ENCODE measurements around the gene BTBD9.

The BTBD9 gene

DNA sequence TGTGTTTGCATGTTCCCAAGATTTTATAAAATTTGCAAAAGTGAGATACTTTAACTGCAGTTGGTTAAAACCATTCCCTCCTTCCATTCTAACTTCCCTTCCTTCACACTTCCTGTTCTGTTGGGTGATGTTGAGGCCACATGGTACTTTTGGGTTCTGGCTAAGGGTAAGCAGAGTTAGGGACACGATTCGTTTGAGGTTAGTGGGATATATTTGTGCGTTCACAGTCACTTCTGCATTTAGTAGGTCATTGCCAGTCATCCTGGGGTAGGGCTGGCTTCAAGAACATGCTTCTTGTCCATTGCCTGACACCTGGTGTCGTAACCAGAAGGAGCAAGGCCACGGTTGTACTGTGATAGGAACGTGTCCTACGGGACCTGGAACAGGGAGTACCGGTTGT is 480.1 kb downstream of the BTBD9 start:
- Histone ChIP-seq H3K27ac (no peak overlapping the region), H3K36me3 (peaks cover 13% of the 10 kb centered on the region), H3K4me3 (ENCODE audit: low read depth, low read length) (no peak overlapping the region), H3K9me3 (ENCODE audit: severe bottlenecking) (no peaks in the 10 kb centered on the region), H3K27me3 (ENCODE audit: insufficient read depth, low read depth, severe bottlenecking) (no peaks in the 10 kb centered on the region)
- TF ChIP-seq, protein P1, sequence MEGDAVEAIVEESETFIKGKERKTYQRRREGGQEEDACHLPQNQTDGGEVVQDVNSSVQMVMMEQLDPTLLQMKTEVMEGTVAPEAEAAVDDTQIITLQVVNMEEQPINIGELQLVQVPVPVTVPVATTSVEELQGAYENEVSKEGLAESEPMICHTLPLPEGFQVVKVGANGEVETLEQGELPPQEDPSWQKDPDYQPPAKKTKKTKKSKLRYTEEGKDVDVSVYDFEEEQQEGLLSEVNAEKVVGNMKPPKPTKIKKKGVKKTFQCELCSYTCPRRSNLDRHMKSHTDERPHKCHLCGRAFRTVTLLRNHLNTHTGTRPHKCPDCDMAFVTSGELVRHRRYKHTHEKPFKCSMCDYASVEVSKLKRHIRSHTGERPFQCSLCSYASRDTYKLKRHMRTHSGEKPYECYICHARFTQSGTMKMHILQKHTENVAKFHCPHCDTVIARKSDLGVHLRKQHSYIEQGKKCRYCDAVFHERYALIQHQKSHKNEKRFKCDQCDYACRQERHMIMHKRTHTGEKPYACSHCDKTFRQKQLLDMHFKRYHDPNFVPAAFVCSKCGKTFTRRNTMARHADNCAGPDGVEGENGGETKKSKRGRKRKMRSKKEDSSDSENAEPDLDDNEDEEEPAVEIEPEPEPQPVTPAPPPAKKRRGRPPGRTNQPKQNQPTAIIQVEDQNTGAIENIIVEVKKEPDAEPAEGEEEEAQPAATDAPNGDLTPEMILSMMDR (IDR thresholded peaks at IDR 0.05; ENCODE audit: low read depth, low read length) = no peak
- no peak for DNase-seq

DNA sequence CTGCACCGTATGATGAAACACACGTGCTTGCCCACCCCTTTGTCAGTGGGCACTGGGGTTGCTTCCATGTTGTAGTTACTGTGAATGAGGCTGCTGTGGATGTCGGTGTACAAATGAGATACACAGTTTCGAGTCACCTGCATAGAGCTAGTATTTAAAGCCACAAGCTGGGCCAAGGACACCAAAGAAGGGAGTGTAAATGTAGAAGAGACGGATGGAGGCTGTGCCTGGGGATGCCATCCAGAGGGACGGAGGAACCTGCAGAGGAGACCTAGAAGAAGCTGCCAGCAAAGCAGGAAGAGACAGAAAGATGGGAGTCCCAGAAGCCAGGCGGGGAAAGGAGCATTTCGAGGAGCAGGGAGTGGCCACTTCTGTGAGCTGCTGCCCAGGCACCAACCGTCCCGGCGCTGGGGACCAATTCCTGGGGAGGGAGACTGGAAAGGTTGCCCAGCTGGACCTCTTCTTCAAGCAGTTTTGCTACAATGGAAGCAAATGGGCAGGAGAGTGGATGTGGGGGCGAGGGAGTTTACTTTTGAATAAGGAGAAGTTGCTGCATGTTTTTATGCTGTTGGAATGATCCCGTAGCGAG is 480.9 kb downstream of the BTBD9 start:
- Histone ChIP-seq H3K4me3 (ENCODE audit: low read depth, low read length) (no peak overlapping the region), H3K27me3 (ENCODE audit: insufficient read depth, low read depth, severe bottlenecking) (no peaks in the 10 kb centered on the region), H3K27ac (no peak overlapping the region), H3K36me3 (peaks cover 13% of the 10 kb centered on the region), H3K9me3 (ENCODE audit: severe bottlenecking) (no peaks in the 10 kb centered on the region)
- TF ChIP-seq, protein P1 (IDR thresholded peaks at IDR 0.05; ENCODE audit: low read depth, low read length) = no peak
- DNase-seq = no peak

DNA sequence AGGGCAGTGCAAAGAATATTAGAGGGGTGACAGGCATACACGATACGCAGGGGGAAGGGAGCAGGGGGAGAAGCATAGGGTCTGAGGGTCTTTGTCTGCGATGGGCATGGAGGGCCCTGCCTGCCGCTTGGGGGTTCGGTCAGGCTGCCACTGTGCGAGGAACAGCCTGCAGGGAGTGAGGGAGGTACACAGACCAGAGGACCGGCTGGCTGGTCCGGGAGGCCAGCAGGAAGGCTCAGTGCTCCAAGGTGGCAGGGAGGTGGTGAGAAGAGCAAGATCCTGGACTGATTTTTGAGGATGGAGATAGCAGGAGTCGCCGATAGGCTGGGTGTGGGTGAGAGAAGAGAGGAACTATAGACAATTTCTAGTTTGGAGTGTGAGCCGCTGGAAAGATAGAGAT is 481.8 kb downstream of the BTBD9 start:
- H3K27ac ChIP-seq = no peak overlapping the region

DNA sequence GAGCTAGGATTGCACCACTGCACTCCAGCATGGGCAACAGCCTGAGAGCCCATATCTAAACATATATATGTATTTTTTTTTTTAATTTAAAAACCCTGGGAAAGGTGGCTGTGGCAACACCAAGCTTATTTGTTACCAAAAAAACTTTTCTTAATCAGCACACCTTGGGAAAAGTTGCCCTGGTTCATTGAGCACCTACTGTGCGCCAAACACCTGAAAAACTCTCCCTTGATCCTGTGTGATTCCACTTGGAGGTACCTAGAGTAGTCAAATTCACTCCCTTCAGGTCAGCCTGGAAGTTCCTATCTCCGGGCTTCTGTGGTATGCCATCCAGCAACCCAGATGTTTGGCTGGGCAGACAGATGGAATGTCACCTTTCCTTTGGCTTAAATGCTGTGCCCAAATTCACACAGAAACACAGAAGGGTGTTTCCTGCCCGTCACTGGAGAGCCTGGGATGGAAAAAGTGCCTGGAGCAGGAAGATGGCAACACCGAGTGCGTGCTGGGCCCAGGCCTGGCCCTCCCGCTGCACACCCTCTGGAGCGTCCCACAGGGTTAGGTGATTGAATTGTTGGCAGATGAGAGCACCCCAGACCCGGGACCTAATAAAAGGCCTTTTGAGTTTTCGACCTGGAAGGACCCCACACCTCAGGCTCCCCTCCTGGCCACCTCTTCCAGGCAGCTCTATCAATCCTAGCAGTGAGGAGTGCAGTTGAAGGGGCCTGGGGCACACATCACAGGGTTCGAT is 482.7 kb downstream of the BTBD9 start:
- H3K27ac ChIP-seq = no peak overlapping the region
- H3K27me3 ChIP-seq (ENCODE audit: insufficient read depth, low read depth, severe bottlenecking) = no peaks in the 10 kb centered on the region
- H3K36me3 ChIP-seq = peaks cover 26% of the 10 kb centered on the region

More for the DNA sequence above, 481.8 kb downstream of the BTBD9 start:
- Histone ChIP-seq H3K4me3 (ENCODE audit: low read depth, low read length) (no peak overlapping the region), H3K9me3 (ENCODE audit: severe bottlenecking) (no peaks in the 10 kb centered on the region), H3K36me3 (peaks cover 19% of the 10 kb centered on the region), H3K27me3 (ENCODE audit: insufficient read depth, low read depth, severe bottlenecking) (no peaks in the 10 kb centered on the region)
- DNase-seq = peak; percentile 8
- TF ChIP-seq, protein P1 (IDR thresholded peaks at IDR 0.05; ENCODE audit: low read depth, low read length) = no peak

DNA sequence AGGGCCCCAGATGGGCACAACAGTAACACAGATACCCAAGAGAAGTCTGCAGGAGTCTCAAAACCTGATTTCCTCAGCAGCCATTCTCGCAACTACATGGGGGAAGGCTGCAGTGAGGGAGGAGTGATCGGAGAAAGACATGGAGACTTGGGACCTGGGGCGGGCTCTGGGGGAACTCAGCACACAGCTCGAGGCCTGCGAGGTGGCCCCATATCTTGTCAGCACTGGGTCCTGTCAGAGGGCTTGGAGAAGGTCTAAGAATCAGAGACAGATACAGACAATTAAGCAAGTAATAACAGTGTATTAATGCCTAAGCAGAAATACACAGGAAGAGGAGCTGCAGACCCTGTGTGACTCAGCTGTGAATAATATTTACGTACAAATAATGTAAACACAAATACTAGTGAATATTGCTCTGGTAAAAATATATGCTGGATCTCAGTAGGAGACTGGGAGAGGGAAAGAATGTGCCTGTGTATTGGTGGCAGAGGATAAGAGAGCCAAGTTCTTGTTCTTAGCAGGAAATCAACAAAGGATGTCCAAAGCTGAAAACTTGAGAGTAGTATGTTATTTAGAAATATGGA is 484.0 kb downstream of the BTBD9 start:
- H3K4me3 ChIP-seq (ENCODE audit: low read depth, low read length) = no peak overlapping the region
- no peaks in the 10 kb centered on the region for H3K9me3 ChIP-seq (ENCODE audit: severe bottlenecking)
- H3K27ac ChIP-seq = no peak overlapping the region
- no peak for DNase-seq
- no peaks in the 10 kb centered on the region for H3K27me3 ChIP-seq (ENCODE audit: insufficient read depth, low read depth, severe bottlenecking)
- TF ChIP-seq, protein P1 (IDR thresholded peaks at IDR 0.05; ENCODE audit: low read depth, low read length) = no peak
- H3K36me3 ChIP-seq = peaks cover 22% of the 10 kb centered on the region

More for the DNA sequence above, 482.7 kb downstream of the BTBD9 start:
- TF ChIP-seq, protein P1 (IDR thresholded peaks at IDR 0.05; ENCODE audit: low read depth, low read length) = no peak
- H3K4me3 ChIP-seq (ENCODE audit: low read depth, low read length) = no peak overlapping the region
- DNase-seq = no peak
- H3K9me3 ChIP-seq (ENCODE audit: severe bottlenecking) = no peaks in the 10 kb centered on the region

Data from WERI-Rb-1 (cell line).